GM21526 (cell line): ENCODE results near the gene ANKRD60.

Experiments used
- ATAC-seq: cut with Tn5 transposase; IDR thresholded peaks from one replicate; pipeline ENCODE4 v1.9.1; 2021; ENCODE audit warnings: moderate library complexity; ENCODE audit not compliant: unreplicated experiment, low FRiP score

ANKRD60 gene

GRCh38 chr20:58167759-58168158, 60.7 kb downstream of the ANKRD60 start:
- no peak for ATAC-seq
